ENCODE measurements around the gene ICA1. TPM values are rescaled to one million over a fixed set of nuclear protein-coding genes. Genes with fewer than 3 reads are reported as not detected.

Gene ICA1
- polyA plus RNA-seq, 2 of the 4 experiments (the other 2 are of a cell fraction) = 0.66 to 2.0 TPM

- Histone ChIP-seq H3K27ac (no peak overlapping the region), H3K4me2 (no peak overlapping the region), H3K9me3 (no peaks in the 10 kb centered on the region), H3K4me3 (no peak overlapping the region), H3K4me1 (no peaks in the 10 kb centered on the region)
- ATAC-seq (no peak), FAIRE-seq (no peak), DNase-seq (ENCODE audit: low read depth in 1 of 2, low spot score in 1 of 2) (no peak)
- TF ChIP-seq ESRRA (IDR thresholded peaks at IDR 0.05; ENCODE audit: borderline replicate concordance, low read length) = no peak
- no peak for TF ChIP-seq HOXA7 (CRISPR knock-in tag; IDR thresholded peaks at IDR 0.05)
- TF ChIP-seq CBX2 (IDR thresholded peaks at IDR 0.05; ENCODE audit: borderline replicate concordance, low read depth) = no peak
- TF ChIP-seq BHLHE40 (IDR thresholded peaks at IDR 0.05; ENCODE audit: low read depth, low read length) = no peak
- no peak for TF ChIP-seq PHF8 (IDR thresholded peaks at IDR 0.05; ENCODE audit: borderline replicate concordance, low read depth)
- TF ChIP-seq CEBPB (IDR thresholded peaks at IDR 0.05) = no peak
- TF ChIP-seq HEYL (CRISPR knock-in tag; IDR thresholded peaks at IDR 0.05) = no peak
- TF ChIP-seq TP53 (CRISPR knock-in tag; IDR thresholded peaks at IDR 0.05) = no peak
- no peak for TF ChIP-seq MAZ (IDR thresholded peaks at IDR 0.05; ENCODE audit: borderline replicate concordance, low read depth, low read length)
- no peak for TF ChIP-seq TFCP2L1 (CRISPR knock-in tag; IDR thresholded peaks at IDR 0.05)
- TF ChIP-seq SMC3 (IDR thresholded peaks at IDR 0.05) = no peak
- no peak for TF ChIP-seq USF2 (IDR thresholded peaks at IDR 0.05)
- TF ChIP-seq GATA3 (IDR thresholded peaks at IDR 0.05; ENCODE audit: borderline replicate concordance) = no peak
- no peak for TF ChIP-seq PBX3 (IDR thresholded peaks at IDR 0.05)
- TF ChIP-seq JUN (IDR thresholded peaks at IDR 0.05) = no peak
- no peak for TF ChIP-seq NPAS2 (CRISPR knock-in tag; IDR thresholded peaks at IDR 0.05; ENCODE audit: borderline replicate concordance)
- TF ChIP-seq JUNB (IDR thresholded peaks at IDR 0.05) = no peak
- no peak for TF ChIP-seq KDM5A (IDR thresholded peaks at IDR 0.05)
- POLR2A ChIA-PET = no interaction called here
- CTCF ChIA-PET = interaction anchor here (0.8 to 2.3 kb wide), 2 partner anchors 583 to 621 kb away, joined by 3 to 8 read pairs; no protein-coding TSS in a partner anchor
- WGBS (ENCODE audit: missing lambda C conversion rate) = 61% methylated on average over 6 of the region's 6 CpGs
Observed at GRCh38 chr7:8215648-8216333, 46.2 kb downstream of the ICA1 start.

GRCh38 chr7:8214244-8214824 is 47.6 kb downstream of the ICA1 start:
- POLR2A ChIA-PET = no interaction called here
- FAIRE-seq (no peak), ATAC-seq (0 out of 6 replicates have a peak, but pooled peaks of 1 of the 2 experiments have one; percentile 30), DNase-seq (ENCODE audit: low read depth in 1 of 2, low spot score in 1 of 2) (no peak)
- Histone ChIP-seq H3K4me3 (no peak overlapping the region), H3K27ac (no peak overlapping the region), H3K9me3 (no peaks in the 10 kb centered on the region), H3K4me2 (no peak overlapping the region), H3K4me1 (no peaks in the 10 kb centered on the region)
- 41% methylated on average over 8 of the region's 8 CpGs for WGBS (ENCODE audit: missing lambda C conversion rate)
- TF ChIP-seq PBX3 (IDR thresholded peaks at IDR 0.05) (no peak), USF2 (IDR thresholded peaks at IDR 0.05) (no peak), ZC3H11A (IDR thresholded peaks at IDR 0.05) (no peak), ZFP36 (IDR thresholded peaks at IDR 0.05; ENCODE audit: borderline replicate concordance, partially characterized antibody) (no peak), SMC3 (IDR thresholded peaks at IDR 0.05) (no peak), HES2 (IDR thresholded peaks at IDR 0.05) (no peak), NR3C1 (IDR thresholded peaks at IDR 0.05) (no peak), BHLHE40 (IDR thresholded peaks at IDR 0.05; ENCODE audit: low read depth, low read length) (no peak), HMGXB4 (CRISPR knock-in tag; IDR thresholded peaks at IDR 0.05; ENCODE audit: borderline replicate concordance) (no peak), ZSCAN20 (CRISPR knock-in tag; IDR thresholded peaks at IDR 0.05) (no peak), KDM5A (IDR thresholded peaks at IDR 0.05) (no peak), JUN (IDR thresholded peaks at IDR 0.05) (no peak), KDM1A (IDR thresholded peaks at IDR 0.05; ENCODE audit: low read depth) (no peak)
- CTCF ChIA-PET = interaction anchor here (0.6 to 3.1 kb wide), 5 partner anchors 12 to 647 kb away, joined by 3 to 10 read pairs (median 3); no protein-coding TSS in a partner anchor
